H1 (cell line): ENCODE data around the gene CTTNBP2. TPM values are rescaled to one million over a fixed set of nuclear protein-coding genes. Genes with fewer than 3 reads are reported as not detected.

Source experiments
- CTCF ChIA-PET: fragments of 300-600 bp; sonication (Branson Sonifier 250); formaldehyde crosslinking; loops from one replicate; lab custom pipeline; 2021; ENCODE audit not compliant: partially characterized antibody; lab: Charles Lee
- POLR2A ChIA-PET: fragments of 300-600 bp; sonication (Branson Sonifier 250); formaldehyde crosslinking; loops from one replicate; lab custom pipeline; 2021; ENCODE audit warnings: inconsistent platforms; ENCODE audit not compliant: partially characterized antibody; lab: Charles Lee
- DNase-seq, 2 experiments: peaks; one replicate each; pipeline versions ENCODE4 v3.0.0 to v3.0.0-alpha.2; 2010 to 2022; ENCODE audit warnings: low spot score in 2 of 2, low read depth in 1 of 2, mixed read lengths in 1 of 2
- FAIRE-seq: peaks from 2 replicates; lab custom pipeline; 2011; peaks lifted over from hg19 to GRCh38; lab: Jason Lieb, UNC
- H2AFZ ChIP-seq: 2 replicates; pipeline ENCODE4 v1.8.1; 2012; ENCODE audit warnings: low read length, inconsistent platforms
- H2AK5ac ChIP-seq: 2 replicates; pipeline ENCODE4 v1.6.1; 2013; ENCODE audit warnings: low read depth, low read length
- H2BK120ac ChIP-seq: replicated peaks from 2 replicates; pipeline ENCODE3; 2013; ENCODE audit warnings: low read depth, low read length, inconsistent platforms
- H2BK12ac ChIP-seq: 2 replicates; pipeline ENCODE4 v1.6.1; 2013; ENCODE audit warnings: low read depth, low read length
- H2BK15ac ChIP-seq: 2 replicates; pipeline ENCODE4 v1.6.1; 2013; ENCODE audit warnings: low read length
- H2BK20ac ChIP-seq: 2 replicates; pipeline ENCODE4 v1.6.1; 2013; ENCODE audit warnings: low read length
- H2BK5ac ChIP-seq: 2 replicates; pipeline ENCODE4 v1.6.1; 2013; ENCODE audit warnings: low read depth, low read length
- H3K14ac ChIP-seq: 2 replicates; pipeline ENCODE4 v1.6.1; 2013; ENCODE audit warnings: inconsistent platforms; ENCODE audit not compliant: insufficient read length
- H3K18ac ChIP-seq: 2 replicates; pipeline ENCODE4 v1.6.1; 2013; ENCODE audit warnings: low read length; ENCODE audit errors: extremely low read depth
- H3K23ac ChIP-seq: 2 replicates; pipeline ENCODE4 v1.6.1; 2013; ENCODE audit warnings: inconsistent platforms; ENCODE audit not compliant: insufficient read length
- H3K23me2 ChIP-seq: 2 replicates; pipeline ENCODE4 v1.6.1; 2013; ENCODE audit warnings: low read depth, low read length
- H3K27ac ChIP-seq: 2 replicates; pipeline ENCODE4 v1.6.1; 2011; ENCODE audit warnings: low read depth, low read length, inconsistent platforms
- H3K27me3 ChIP-seq, 4 experiments: replicated peaks in 1 of 4; 1 replicate in 1 of 4; 2 replicates in 3 of 4; pipeline versions ENCODE4 v1.6.1 to v1.8.1; 2011 to 2013; ENCODE audit warnings: low read length in 3 of 4, mild to moderate bottlenecking in 3 of 4, inconsistent platforms in 2 of 4, mixed read lengths in 2 of 4, moderate library complexity in 1 of 4; ENCODE audit not compliant: control insufficient read depth in 3 of 4, insufficient read depth in 3 of 4; ENCODE audit errors: extremely low read depth in 1 of 4
- H3K36me3 ChIP-seq, 4 experiments: 2 replicates each; pipeline versions ENCODE4 v1.6.1 to v1.8.1; 2011 to 2013; ENCODE audit warnings: mild to moderate bottlenecking in 4 of 4, low read length in 3 of 4, moderate library complexity in 2 of 4, control low read depth in 1 of 4, inconsistent platforms in 1 of 4; ENCODE audit not compliant: insufficient read depth in 4 of 4, control insufficient read depth in 2 of 4
- H3K4ac ChIP-seq: replicated peaks from 2 replicates; pipeline ENCODE3; 2013; ENCODE audit warnings: low read length, low read depth, mixed read lengths, inconsistent platforms; ENCODE audit not compliant: insufficient read length
- H3K4me1 ChIP-seq, 4 experiments: replicated peaks in 1 of 4; 1 replicate in 1 of 4; 2 replicates in 3 of 4; pipeline versions ENCODE4 v1.6.1 to v1.8.1; 2011 to 2013; ENCODE audit warnings: low read length in 3 of 4, inconsistent platforms in 2 of 4, mixed read lengths in 1 of 4; ENCODE audit not compliant: insufficient read depth in 4 of 4, control insufficient read depth in 3 of 4
- H3K4me2 ChIP-seq, 2 experiments: 2 replicates each; pipeline versions ENCODE4 v1.6.1 to v1.8.1; 2011 to 2013; ENCODE audit warnings: low read depth in 2 of 2, low read length in 2 of 2, control low read depth in 1 of 2, inconsistent platforms in 1 of 2, mild to moderate bottlenecking in 1 of 2; ENCODE audit not compliant: insufficient read depth in 1 of 2
- H3K4me3 ChIP-seq, 4 experiments: fragments of 200-600, 300-600 bp in 1 of 4; sonication (generic), shearing (Covaris generic), sonication (Bioruptor Twin) in 1 of 4; 2 replicates each; pipeline versions ENCODE4 v1.5.1 to v1.8.1; 2011 to 2016; ENCODE audit warnings: low read length in 4 of 4, low read depth in 3 of 4, control low read depth in 2 of 4, inconsistent platforms in 2 of 4, mild to moderate bottlenecking in 2 of 4, mixed read lengths in 1 of 4, moderate library complexity in 1 of 4; ENCODE audit not compliant: insufficient read depth in 2 of 4; ENCODE audit errors: extremely low read depth in 1 of 4
- H3K56ac ChIP-seq: replicated peaks from 2 replicates; pipeline ENCODE3; 2013; ENCODE audit warnings: low read depth, mild to moderate bottlenecking, mixed read lengths, low read length, inconsistent platforms; ENCODE audit not compliant: insufficient read length
- H3K79me1 ChIP-seq: 2 replicates; pipeline ENCODE4 v1.6.1; 2013; ENCODE audit warnings: low read depth, low read length, control low read depth
- H3K79me2 ChIP-seq, 2 experiments: 2 replicates each; pipeline versions ENCODE4 v1.6.1 to v1.8.1; 2012 to 2013; ENCODE audit warnings: low read length in 2 of 2, mild to moderate bottlenecking in 2 of 2, inconsistent platforms in 1 of 2; ENCODE audit not compliant: insufficient read depth in 2 of 2, control insufficient read depth in 1 of 2
- H3K9ac ChIP-seq, 4 experiments: replicated peaks in 1 of 4; 1 replicate in 1 of 4; 2 replicates in 3 of 4; pipeline versions ENCODE4 v1.6.1 to v1.8.1; 2011 to 2013; ENCODE audit warnings: low read depth in 3 of 4, low read length in 3 of 4, control low read depth in 2 of 4, mild to moderate bottlenecking in 2 of 4, moderate library complexity in 2 of 4, inconsistent platforms in 1 of 4; ENCODE audit errors: extremely low read depth in 1 of 4
- H3K9me3 ChIP-seq, 2 experiments: 2 replicates each; pipeline versions ENCODE4 v1.6.1 to v1.8.1; 2012 to 2013; ENCODE audit warnings: mild to moderate bottlenecking in 2 of 2, moderate library complexity in 2 of 2, control low read depth in 1 of 2, inconsistent platforms in 1 of 2, low read depth in 1 of 2, low read length in 1 of 2, mixed read lengths in 1 of 2; ENCODE audit not compliant: insufficient read depth in 2 of 2
- H4K20me1 ChIP-seq, 2 experiments: replicated peaks in 1 of 2; 2 replicates each; pipeline versions ENCODE3 to v1.8.1; 2011 to 2013; ENCODE audit warnings: inconsistent platforms in 2 of 2, low read length in 2 of 2, mild to moderate bottlenecking in 1 of 2; ENCODE audit not compliant: insufficient read depth in 2 of 2, control insufficient read depth in 1 of 2
- H4K5ac ChIP-seq: 2 replicates; pipeline ENCODE4 v1.6.1; 2013; ENCODE audit warnings: low read length, low read depth, mixed read lengths, inconsistent platforms; ENCODE audit not compliant: insufficient read length
- H4K8ac ChIP-seq: 2 replicates; pipeline ENCODE4 v1.8.0; 2013; ENCODE audit warnings: mild to moderate bottlenecking, moderate library complexity, low read length, inconsistent platforms; ENCODE audit not compliant: insufficient read depth; ENCODE audit errors: extremely low read depth
- H4K91ac ChIP-seq: replicated peaks from 2 replicates; pipeline ENCODE3; 2013; ENCODE audit warnings: low read length, mixed read lengths, inconsistent platforms; ENCODE audit not compliant: insufficient read length
- CHD1 ChIP-seq: IDR thresholded peaks from 2 replicates; pipeline ENCODE4 v1.6.1; 2012; ENCODE audit warnings: low read depth, low read length, improper control_type of control experiment
- CREB1 ChIP-seq: IDR thresholded peaks from 2 replicates; pipeline ENCODE4 v1.6.1; 2012; ENCODE audit warnings: inconsistent platforms
- JUN ChIP-seq: IDR thresholded peaks from 2 replicates; pipeline ENCODE4 v1.6.1; 2011; ENCODE audit warnings: low read depth, mild to moderate bottlenecking, improper control_type of control experiment, low read length
- SUZ12 ChIP-seq: fragments of 200-600 bp; sonication (generic); IDR thresholded peaks from 2 replicates; pipeline ENCODE4 v1.6.1; 2012; ENCODE audit warnings: mild to moderate bottlenecking, inconsistent platforms, low read length, moderate library complexity, mixed read lengths
- TBP ChIP-seq: IDR thresholded peaks from 2 replicates; pipeline ENCODE4 v1.6.1; 2011; ENCODE audit warnings: low read depth, low read length, improper control_type of control experiment
- WGBS, 2 experiments: shearing (Covaris generic) in 1 of 2; methylation state at CpG; one replicate each; pipeline versions ENCODE4 v1.1.6 to v1.1.7; 2013 to 2015; ENCODE audit warnings: low lambda C conversion rate in 2 of 2, mixed read lengths in 2 of 2, inconsistent platforms in 1 of 2, low coverage in 1 of 2, missing lambda C conversion rate in 1 of 2; ENCODE audit not compliant: insufficient replicate concordance in 2 of 2, insufficient coverage in 1 of 2, insufficient read length in 1 of 2; ENCODE audit errors: extremely low coverage in 1 of 2, missing lambda C conversion rate in 1 of 2; 5-methylcytosine and 5-hydroxymethylcytosine counted together
- polyA plus RNA-seq, 7 experiments: library from polyadenylated mRNA; depleted of rRNA in 3 of 7; stranded (reverse) in 5 of 7; unstranded in 2 of 7; fragments of >200 nt in 5 of 7; fragments of 200-250 nt in 2 of 7; gene quantifications; 1 replicate in 5 of 7; 2 replicates in 1 of 7; 4 replicates in 1 of 7; pipeline versions ENCODE4 v1.2.1 to v1.2.3, GENCODE V29; 2011 to 2013; ENCODE audit warnings: missing spikeins in 2 of 7, mixed read lengths in 2 of 7
- total RNA-seq: library from RNA; stranded (reverse); fragmentation: NEBNext Ultra II Directional; extraction: Animal tissue kit (Norgen Biotek cat#: 25700); gene quantifications from 2 replicates; pipeline ENCODE4 v1.2.1, GENCODE V29; 2021

The CTTNBP2 gene
- total and polyA plus RNA-seq, 2 of the 8 experiments (the other 6 are each of a cell fraction or from before 2014, with no cell fraction given) = 15.3 to 35.1 TPM

DNA sequence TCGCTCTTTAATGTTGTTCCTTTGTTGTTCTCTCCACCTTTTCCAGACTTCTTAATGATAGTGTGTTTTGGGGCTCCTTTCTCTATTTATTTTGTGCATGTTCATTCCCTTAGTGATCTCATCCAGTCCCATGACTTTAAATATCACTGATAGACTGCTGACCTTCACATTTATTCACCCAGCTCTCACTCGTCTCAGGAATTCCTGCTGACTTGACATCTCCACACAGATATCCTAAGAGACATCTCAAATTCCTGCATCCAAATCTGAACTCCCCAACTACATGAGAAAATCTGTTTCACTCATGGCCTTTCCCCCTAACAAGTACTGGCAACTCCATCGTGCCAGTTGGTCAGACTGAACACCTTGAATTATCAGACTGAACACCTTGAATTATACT is 111.2 kb downstream of the CTTNBP2 start:
- POLR2A ChIA-PET = no interaction called here

More for the DNA sequence above, 111.2 kb downstream of the CTTNBP2 start:
- Histone ChIP-seq H2BK15ac (no peak overlapping the region), H3K23me2 (no peaks in the 10 kb centered on the region), H3K18ac (no peak overlapping the region), H3K14ac (no peak overlapping the region), H4K91ac (no peak overlapping the region), H2BK20ac (no peak overlapping the region), H3K4me3 (no peak overlapping the region), H3K36me3 (peaks cover 3 to 49% (median 27%) of the 10 kb centered on the region in 4 experiments; a peak in 7 of 8 replicates), H3K9ac (no peak overlapping the region), H2AFZ (no peak overlapping the region), H3K79me1 (no peaks in the 10 kb centered on the region), H3K27ac (no peak overlapping the region), H3K27me3 (no peaks in the 10 kb centered on the region), H4K20me1 (no peaks in the 10 kb centered on the region), H3K4me2 (no peak overlapping the region), H4K5ac (no peak overlapping the region), H4K8ac (no peak overlapping the region), H2BK120ac (no peak overlapping the region), H3K9me3 (no peaks in the 10 kb centered on the region), H2BK12ac (no peak overlapping the region), H3K56ac (no peak overlapping the region), H2AK5ac (no peak overlapping the region), H3K23ac (no peak overlapping the region), H3K79me2 (no peaks in the 10 kb centered on the region), H3K4me1 (no peaks in the 10 kb centered on the region), H3K4ac (no peak overlapping the region), H2BK5ac (no peak overlapping the region)
- FAIRE-seq (no peak), DNase-seq (no peak)
- TF ChIP-seq CHD1 (no peak), SUZ12 (no peak), JUN (no peak), CREB1 (no peak), TBP (no peak)
- 93% methylated on average over 3 of the region's 3 CpGs; no CpG with 5 or more reads in 1 of the 2 experiments for WGBS, 2 experiments
- CTCF ChIA-PET = no interaction called here
